RPMI7951 (cell line): Measurements from ENCODE around the gene BMP7. TPM values are rescaled to one million over a fixed set of nuclear protein-coding genes. Genes with fewer than 3 reads are reported as not detected.
"Not testable (repeated sequence)": the region's sequence is repeated elsewhere in the genome, so short reads cannot be mapped to it uniquely, and the experiment has no call there.

Source experiments
- DNase-seq: peaks from one replicate; pipeline ENCODE4 v3.0.0-alpha.2; 2012; ENCODE audit warnings: low read depth
- total RNA-seq: library from RNA; depleted of rRNA; stranded (reverse); fragments of >200 nt; shearing (Covaris generic); gene quantifications from 2 replicates; pipeline ENCODE4 v1.2.3, GENCODE V29; 2014

BMP7 gene
- total RNA-seq, 1 experiment from 2014 or later = 0.96 TPM

- no peak for DNase-seq
These were observed 93.4 kb downstream of the BMP7 start for GRCh38 chr20:57173041-57173440.

- DNase-seq = no peak
These were observed 96.1 kb downstream of the BMP7 start for GRCh38 chr20:57170343-57170742.

GRCh38 chr20:57169162-57169561, 97.3 kb downstream of the BMP7 start:
- DNase-seq = no peak

GRCh38 chr20:57167971-57168701, 98.3 kb downstream of the BMP7 start:
- peak; percentile 91 for DNase-seq

- DNase-seq = no peak
These were observed 99.2 kb downstream of the BMP7 start for GRCh38 chr20:57167292-57167655.

- DNase-seq = peak; percentile 68
These were observed 99.7 kb downstream of the BMP7 start for GRCh38 chr20:57166568-57167291.

GRCh38 chr20:57165427-57166004, 100.9 kb downstream of the BMP7 start:
- DNase-seq = no peak

GRCh38 chr20:57164872-57165271, 101.6 kb downstream of the BMP7 start:
- DNase-seq = no peak

GRCh38 chr20:57163041-57163440, 103.4 kb downstream of the BMP7 start:
- no peak for DNase-seq

GRCh38 chr20:57162362-57162652, 104.1 kb downstream of the BMP7 start:
- no peak for DNase-seq

- DNase-seq = no peak
These were observed 104.7 kb downstream of the BMP7 start for GRCh38 chr20:57161478-57162361.

GRCh38 chr20:57160985-57161384, 105.5 kb downstream of the BMP7 start:
- peak; percentile 39 for DNase-seq

- no peak for DNase-seq
These were observed 106.4 kb downstream of the BMP7 start for GRCh38 chr20:57159945-57160610.

GRCh38 chr20:57159193-57159851, 107.1 kb downstream of the BMP7 start:
- DNase-seq = no peak

GRCh38 chr20:57158474-57158873, 108.0 kb downstream of the BMP7 start:
- no peak for DNase-seq

- not testable (repeated sequence) for DNase-seq
These were observed 108.7 kb downstream of the BMP7 start for GRCh38 chr20:57157787-57158186.

- DNase-seq = no peak
These were observed 109.2 kb downstream of the BMP7 start for GRCh38 chr20:57157106-57157691.

GRCh38 chr20:57156011-57156729, 110.3 kb downstream of the BMP7 start:
- DNase-seq = no peak

- no peak for DNase-seq
These were observed 111.0 kb downstream of the BMP7 start for GRCh38 chr20:57155415-57155814.
